Islet of Langerhans (tissue), 1 donor: ENCODE data around the gene DACT3.

Experiments used
- FAIRE-seq: peaks from one replicate; lab custom pipeline; 2011; peaks lifted over from hg19 to GRCh38; lab: Jason Lieb, UNC

DACT3 gene

GRCh38 chr19:46661735-46662592 is 982 bp upstream of the DACT3 start:
- peak; percentile 62 for FAIRE-seq

GRCh38 chr19:46660551-46661019 is 397 bp downstream of the DACT3 start:
- no peak for FAIRE-seq

- no peak for FAIRE-seq
Observed at GRCh38 chr19:46660008-46660517, 919 bp downstream of the DACT3 start.

- FAIRE-seq, result no peak
Observed at GRCh38 chr19:46659151-46660007, 1.6 kb downstream of the DACT3 start.

GRCh38 chr19:46656541-46656940 is 4.4 kb downstream of the DACT3 start:
- FAIRE-seq, result no peak

GRCh38 chr19:46654621-46655152 is 6.3 kb downstream of the DACT3 start:
- no peak for FAIRE-seq

GRCh38 chr19:46650445-46650844 is 10.5 kb downstream of the DACT3 start:
- FAIRE-seq, result no peak

- no peak for FAIRE-seq
Observed at GRCh38 chr19:46648961-46649960, 11.7 kb downstream of the DACT3 start.

- no peak for FAIRE-seq
Observed at GRCh38 chr19:46648060-46648960, 12.7 kb downstream of the DACT3 start.

- no peak for FAIRE-seq
Observed at GRCh38 chr19:46646402-46646801, 14.6 kb downstream of the DACT3 start.

- no peak for FAIRE-seq
Observed at GRCh38 chr19:46644720-46645119, 16.3 kb downstream of the DACT3 start.

- no peak for FAIRE-seq
Observed at GRCh38 chr19:46640656-46641055, 20.3 kb downstream of the DACT3 start.

- no peak for FAIRE-seq
Observed at GRCh38 chr19:46639358-46640182, 21.4 kb downstream of the DACT3 start.

- no peak for FAIRE-seq
Observed at GRCh38 chr19:46637224-46637623, 23.8 kb downstream of the DACT3 start.

GRCh38 chr19:46635920-46636761 is 24.8 kb downstream of the DACT3 start, which contains the start of gene GNG8:
GNG8 (minus strand) TSS chr19:46636202; CDS start chr19:46634682, 1,520 bp downstream.
- FAIRE-seq, result no peak

GRCh38 chr19:46634656-46635218 is 26.2 kb downstream of the DACT3 start:
- FAIRE-seq, result no peak

GRCh38 chr19:46634045-46634655 is 26.8 kb downstream of the DACT3 start:
- FAIRE-seq, result no peak
